Stimulated activated CD4-positive, alpha-beta T cell treated with anti-CD3 and anti-CD28 coated beads, Interleukin-2, amount 100 ng/mL, for 4 hours (primary cell): Measurements from ENCODE around the gene C7orf33.
"Not testable (repeated sequence)": the region's sequence is repeated elsewhere in the genome, so short reads cannot be mapped to it uniquely, and the experiment has no call there.

Experiments used
- DNase-seq: peaks from one replicate; pipeline ENCODE4 v3.0.0-alpha.2; 2020; ENCODE audit warnings: low read depth

Gene C7orf33

GRCh38 chr7:148580446-148580845 lies 10.1 kb upstream of the C7orf33 start:
- DNase-seq = no peak

DNA sequence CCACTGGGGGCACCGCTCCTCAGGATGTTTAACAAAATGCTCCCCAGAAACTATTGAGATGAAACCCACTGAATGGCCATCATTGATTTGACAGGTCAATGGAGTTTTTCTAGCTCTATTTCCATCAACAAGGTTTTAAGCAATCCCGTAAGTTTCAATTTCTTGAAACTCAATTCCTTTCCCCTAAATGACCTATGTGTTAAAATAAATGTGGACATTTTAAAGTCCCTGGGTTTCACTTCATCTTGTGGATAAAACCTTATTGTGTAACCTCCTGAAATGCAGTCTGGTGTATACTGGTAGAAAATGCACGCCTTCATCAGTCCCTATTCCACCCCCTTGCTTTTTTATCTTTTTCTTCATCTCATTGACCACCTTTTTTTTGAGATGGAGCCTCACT lies 8.9 kb upstream of the C7orf33 start:
- no peak for DNase-seq

DNA sequence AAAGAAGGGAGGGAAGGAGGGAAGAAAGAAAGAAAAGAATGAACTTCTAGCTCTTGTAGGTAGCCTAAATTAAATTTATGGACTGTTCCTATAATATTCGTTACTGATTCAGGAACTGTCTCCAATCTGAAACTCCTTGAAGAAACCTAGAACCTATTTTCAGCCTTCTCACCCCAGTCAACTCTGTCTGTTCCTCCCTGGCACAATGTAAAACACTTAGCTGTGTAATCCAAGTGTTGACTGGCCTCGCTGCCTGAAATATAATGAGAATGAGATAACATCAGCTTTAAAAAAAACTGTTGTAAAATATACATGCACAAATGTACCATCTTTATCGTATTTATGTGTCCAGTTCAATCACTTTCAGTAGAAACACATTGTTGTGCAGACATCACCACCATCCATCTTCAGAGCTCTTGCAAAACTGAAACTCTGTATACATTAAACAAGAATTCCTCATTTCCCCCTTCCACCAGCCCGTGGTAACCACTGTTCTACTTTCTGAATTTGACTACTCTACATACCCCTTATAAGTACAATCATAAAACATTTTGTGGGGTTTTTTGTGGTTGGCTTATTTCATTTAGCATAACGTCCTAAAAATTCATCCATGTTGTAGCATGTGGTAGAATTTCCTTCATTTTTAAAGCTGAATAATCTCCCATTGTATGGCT lies 6.3 kb upstream of the C7orf33 start:
- DNase-seq = no peak

DNA sequence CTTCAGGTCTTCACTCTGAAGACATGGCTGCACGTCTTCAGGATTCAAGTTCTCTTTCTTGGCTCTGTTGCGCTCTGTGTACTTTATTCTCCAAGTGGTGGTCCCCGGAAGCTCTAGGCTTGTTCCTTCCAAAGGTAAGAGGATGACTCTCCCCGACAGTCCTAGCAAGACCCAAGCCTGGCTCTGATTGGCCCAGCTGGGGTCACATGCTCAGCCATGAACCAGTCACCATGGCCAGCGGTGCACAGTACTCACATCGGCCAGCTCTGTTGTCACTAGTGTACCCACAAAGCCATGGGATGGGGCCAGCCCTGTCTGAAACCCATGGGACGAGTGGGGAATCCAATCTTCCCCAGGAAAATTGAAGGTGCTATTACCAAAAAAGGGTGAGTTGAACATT lies 5.2 kb upstream of the C7orf33 start:
- no peak for DNase-seq

DNA sequence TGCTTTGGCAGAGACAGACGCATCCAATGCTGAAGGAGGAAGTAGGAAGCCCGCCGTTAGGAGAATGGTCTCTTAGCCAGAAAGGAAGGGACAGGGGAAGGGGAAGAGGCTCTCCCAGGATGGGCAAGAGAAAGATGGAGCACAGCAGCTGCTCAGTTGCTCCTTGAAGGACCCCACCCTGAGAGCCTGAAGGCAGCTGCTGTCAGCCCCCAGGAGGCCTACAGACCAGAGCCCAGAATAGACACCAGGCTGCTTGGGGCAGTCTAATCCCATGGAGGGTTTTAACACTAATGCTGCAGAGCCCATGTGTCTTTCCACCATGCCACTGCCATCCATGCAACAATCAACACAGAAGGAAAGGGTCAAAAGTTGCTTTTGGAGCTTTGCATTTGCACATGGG lies 3.5 kb upstream of the C7orf33 start:
- DNase-seq = no peak

DNA sequence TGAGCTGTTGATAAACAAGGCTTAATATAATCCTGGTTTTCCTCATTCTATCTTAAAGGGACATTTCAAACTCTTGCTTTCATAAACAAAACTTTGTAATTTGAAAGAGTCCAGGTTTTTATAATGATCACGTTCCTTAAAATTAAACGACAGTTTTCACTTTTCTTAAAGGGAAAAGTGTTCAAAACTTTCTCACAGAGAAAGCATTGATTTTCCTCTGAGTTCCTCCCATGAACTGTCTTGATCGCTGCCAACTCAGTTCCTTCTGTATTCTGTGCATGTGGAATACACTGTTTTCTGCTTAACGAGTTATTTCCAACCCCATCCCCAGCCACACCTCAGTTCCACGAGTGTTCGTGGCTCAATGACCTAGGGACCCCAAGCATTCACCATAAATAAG lies 2.4 kb upstream of the C7orf33 start:
- no peak for DNase-seq

DNA sequence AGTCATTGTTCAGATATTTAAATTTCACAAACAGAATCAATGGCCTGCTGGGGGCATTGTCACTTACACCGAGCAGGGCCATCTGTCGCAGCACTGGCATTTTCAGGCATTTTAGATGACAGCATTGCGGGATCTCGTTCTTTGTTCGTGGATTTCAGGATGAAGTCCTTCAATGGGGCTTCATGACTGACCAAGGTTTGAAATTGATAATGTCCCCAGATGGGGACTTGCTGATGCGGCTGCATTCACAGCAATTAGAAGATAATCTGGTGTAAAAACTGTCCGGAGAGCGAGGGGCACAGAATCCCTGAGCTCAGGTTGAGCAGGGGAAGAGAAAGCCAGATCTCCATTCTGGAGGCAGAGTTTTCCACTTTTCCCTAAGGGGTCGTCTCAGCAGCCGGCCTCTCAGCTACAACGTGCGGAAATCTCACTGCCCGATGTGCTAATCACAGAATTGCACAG lies 1.9 kb upstream of the C7orf33 start:
- no peak for DNase-seq

DNA sequence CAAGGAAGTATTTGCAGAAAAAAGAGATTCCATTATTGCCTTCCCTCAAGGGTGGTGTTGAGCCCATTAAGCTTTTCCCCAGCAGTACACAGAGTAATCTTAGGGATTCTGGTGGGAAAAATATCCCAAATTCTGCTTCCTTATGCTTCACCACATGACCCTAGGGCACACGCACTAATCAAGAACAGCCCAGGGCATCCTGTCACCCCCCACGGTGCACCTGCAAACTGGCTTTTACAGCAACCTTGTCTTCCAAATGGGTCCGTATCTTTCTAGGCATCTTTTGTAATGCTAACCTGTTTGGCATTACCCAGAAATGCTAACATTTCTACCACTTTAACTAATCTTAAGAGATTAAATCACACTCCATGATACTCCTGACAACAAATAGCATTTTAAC lies 926 bp upstream of the C7orf33 start:
- DNase-seq = no peak

GRCh38 chr7:148596354-148596753 lies 5.8 kb downstream of the C7orf33 start:
- not testable (repeated sequence) for DNase-seq

DNA sequence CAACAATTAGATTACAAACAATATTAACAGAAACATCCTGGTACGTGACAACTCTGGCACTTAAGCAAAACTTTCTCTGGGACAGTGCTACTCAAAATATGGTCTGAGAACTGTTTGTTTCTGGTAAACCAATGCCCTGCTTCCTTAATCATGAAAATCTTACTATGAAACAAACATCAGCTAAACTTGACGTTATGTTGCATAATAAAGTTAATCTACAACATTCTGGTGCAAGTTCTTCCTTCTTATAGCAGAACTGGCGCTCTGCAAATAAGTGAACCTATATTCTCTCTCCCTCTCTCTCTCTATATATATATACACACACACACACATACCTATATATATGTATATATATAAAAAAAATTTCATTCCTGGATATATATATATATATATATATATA lies 7.8 kb downstream of the C7orf33 start:
- no peak for DNase-seq

GRCh38 chr7:148605350-148605749 lies 14.8 kb downstream of the C7orf33 start:
- no peak for DNase-seq

DNA sequence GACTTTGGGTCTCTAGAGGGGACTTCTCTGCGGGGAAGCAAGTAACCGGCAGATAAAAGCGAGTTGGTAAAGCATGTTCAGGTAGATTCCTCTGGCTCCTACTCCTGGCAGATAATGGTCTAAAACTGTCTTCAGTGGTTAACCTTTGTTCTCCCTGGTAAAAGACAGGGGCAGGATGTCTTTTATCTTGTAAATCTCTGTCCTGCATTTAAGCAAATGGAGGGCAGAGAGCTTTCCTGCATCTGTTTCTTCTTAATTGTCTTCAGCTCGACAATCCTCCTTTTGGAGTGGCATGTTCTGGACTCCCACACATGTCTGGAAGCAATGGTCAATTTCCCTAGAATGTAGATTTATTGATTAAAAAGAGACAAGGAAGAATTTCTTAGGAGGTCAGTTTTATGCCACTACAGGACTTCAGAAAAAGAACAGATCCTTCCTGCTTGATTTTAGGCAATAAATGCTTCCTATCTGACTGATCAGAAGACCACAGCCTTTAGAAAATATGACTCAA lies 16.6 kb downstream of the C7orf33 start:
- DNase-seq = no peak

- DNase-seq = no peak
Observed at GRCh38 chr7:148609045-148609725, 18.6 kb downstream of the C7orf33 start.

DNA sequence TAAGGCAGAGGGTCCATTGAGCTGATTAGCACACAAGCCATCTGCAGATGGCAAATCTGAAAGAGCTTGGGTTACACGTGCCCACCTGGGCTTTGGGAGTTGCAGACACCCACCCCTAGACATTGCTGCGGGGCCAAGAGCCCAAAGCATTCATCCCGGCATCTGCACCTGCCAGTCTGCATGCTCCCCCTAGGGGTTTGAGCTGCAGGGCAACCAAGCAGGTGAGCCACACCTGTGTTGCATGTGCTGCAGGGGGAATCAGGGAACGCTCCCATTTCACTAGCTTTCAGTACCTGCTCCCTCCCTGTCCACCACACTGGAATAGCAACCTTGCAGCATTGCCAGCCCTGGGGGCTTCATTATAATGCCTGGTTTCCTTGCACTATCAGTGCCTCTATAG lies 21.1 kb downstream of the C7orf33 start:
- DNase-seq = no peak

DNA sequence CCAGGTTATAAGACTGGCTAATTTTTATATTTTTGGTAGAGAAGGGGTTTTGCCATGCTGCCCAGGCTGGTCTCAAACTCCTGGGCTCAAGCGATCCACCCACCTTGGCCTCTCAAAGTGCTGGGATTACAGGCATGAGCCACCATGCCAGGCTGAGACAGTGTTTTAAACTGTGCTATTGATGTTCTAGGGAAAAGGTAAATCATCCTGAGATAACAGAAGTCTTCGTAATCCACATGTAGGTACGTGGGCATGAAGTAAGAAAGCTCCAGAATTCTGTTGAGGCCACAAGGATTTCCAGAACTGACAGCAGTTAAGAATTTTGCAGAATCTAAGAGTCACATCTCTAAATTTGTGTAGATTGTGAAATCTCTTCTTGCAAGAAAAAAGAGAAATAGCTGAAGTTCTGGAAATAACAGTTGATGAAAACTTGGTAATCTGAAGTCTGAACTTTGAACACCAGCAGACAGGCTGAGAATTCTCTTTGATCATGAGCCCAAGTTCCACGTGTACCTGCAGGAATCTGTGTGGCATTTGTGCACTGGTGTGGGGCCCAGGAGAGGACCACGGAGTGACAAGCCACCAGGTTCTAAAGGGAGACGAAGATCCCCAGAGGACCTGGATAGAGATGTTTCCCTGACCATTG lies 24.6 kb downstream of the C7orf33 start:
- DNase-seq = no peak

- no peak for DNase-seq
Observed at GRCh38 chr7:148620749-148621359, 30.3 kb downstream of the C7orf33 start.

GRCh38 chr7:148621563-148621962 lies 31.0 kb downstream of the C7orf33 start:
- no peak for DNase-seq

- DNase-seq = no peak
Observed at GRCh38 chr7:148622887-148623585, 32.5 kb downstream of the C7orf33 start.

DNA sequence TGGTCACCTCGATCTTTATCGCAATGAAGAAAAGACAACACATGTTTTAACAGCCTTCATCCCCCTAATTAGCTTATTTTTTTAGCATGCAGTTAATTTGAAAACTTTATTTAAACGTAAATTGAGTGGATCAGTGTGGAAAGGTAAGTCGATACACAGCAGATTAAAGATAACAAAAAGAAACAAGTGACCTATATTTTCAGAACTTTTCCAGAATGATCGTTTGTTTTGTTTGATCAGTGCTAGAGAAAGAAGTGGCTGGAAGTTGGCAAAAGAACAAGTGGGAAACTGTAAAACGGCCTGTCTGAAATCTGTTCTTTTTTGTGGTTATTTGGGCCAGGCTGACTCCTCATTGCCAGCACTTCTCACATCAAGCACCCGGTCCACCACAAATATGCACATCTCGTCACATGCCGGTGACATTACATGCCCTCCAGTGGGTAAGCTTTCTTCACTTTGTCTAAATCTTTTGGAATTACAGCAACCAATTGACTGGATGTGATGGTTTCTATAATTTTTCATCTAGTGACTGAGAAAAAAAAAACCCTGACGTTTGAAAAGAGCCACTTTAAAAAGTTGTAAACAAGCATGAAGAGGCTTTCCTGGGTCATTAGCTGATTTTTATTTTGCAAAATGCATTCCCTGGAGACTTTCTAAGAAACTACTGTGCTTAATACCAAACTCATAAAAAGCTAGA lies 33.2 kb downstream of the C7orf33 start:
- no peak for DNase-seq

DNA sequence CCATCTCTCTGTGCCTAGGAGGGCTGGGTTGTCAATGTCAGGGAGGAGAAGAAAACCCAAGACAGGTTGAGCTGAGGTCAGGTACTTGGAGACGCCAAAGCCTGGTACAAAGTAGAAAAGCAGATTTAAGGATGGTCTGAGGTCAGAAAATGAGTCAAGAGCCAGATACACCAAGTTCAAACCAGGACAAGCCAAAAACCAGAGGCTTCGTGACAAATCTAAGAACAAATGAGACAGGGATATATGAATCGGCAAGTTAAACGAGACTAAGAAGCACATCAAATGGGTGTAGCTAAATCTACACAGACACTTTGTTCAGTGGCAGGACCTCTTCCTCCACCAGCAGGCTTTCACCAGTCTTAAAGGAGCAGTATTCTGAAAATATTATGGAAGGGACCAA lies 34.2 kb downstream of the C7orf33 start:
- no peak for DNase-seq

GRCh38 chr7:148625342-148625741 lies 34.8 kb downstream of the C7orf33 start:
- DNase-seq = no peak
